Parathyroid adenoma (tissue), 2 donors: ENCODE data around the gene GPRASP3.

Source experiments
- H2AFZ ChIP-seq: fragments of 300-600 bp; sonication (generic); one replicate; pipeline ENCODE4 v1.7.0; 2017; ENCODE audit warnings: antibody characterized with exemption, mild to moderate bottlenecking
- H3K27ac ChIP-seq: fragments of 300-600 bp; sonication (generic); one replicate; pipeline ENCODE4 v1.7.0; 2017
- H3K27me3 ChIP-seq: fragments of 300-600 bp; sonication (generic); one replicate; pipeline ENCODE4 v1.7.0; 2017; ENCODE audit warnings: low read length; ENCODE audit not compliant: control insufficient read depth, insufficient read depth
- H3K36me3 ChIP-seq: fragments of 300-600 bp; sonication (generic); one replicate; pipeline ENCODE4 v1.7.0; 2017; ENCODE audit warnings: low read length; ENCODE audit not compliant: control insufficient read depth, insufficient read depth
- H3K4me1 ChIP-seq: fragments of 300-600 bp; sonication (generic); one replicate; pipeline ENCODE4 v1.7.0; 2017; ENCODE audit warnings: control low read depth
- H3K4me2 ChIP-seq: fragments of 300-600 bp; sonication (generic); one replicate; pipeline ENCODE4 v1.7.0; 2017; ENCODE audit warnings: low read length
- H3K4me3 ChIP-seq: fragments of 300-600 bp; sonication (generic); one replicate; pipeline ENCODE4 v1.7.0; 2017; ENCODE audit warnings: low read depth, low read length
- H3K79me2 ChIP-seq: fragments of 300-600 bp; sonication (generic); one replicate; pipeline ENCODE4 v1.7.0; 2017; ENCODE audit warnings: control low read depth
- H3K9ac ChIP-seq: fragments of 300-600 bp; sonication (generic); one replicate; pipeline ENCODE4 v1.7.0; 2017; ENCODE audit warnings: mild to moderate bottlenecking
- H3K9me3 ChIP-seq: fragments of 300-600 bp; sonication (generic); one replicate; pipeline ENCODE4 v1.7.0; 2017; ENCODE audit warnings: low read length; ENCODE audit not compliant: control insufficient read depth
- TF ChIP-seq, protein P1 (sequence below): fragments of 300-600 bp; sonication (generic); IDR thresholded peaks from one replicate; pipeline ENCODE4 v1.7.0; 2017; ENCODE audit warnings: antibody characterized with exemption, mild to moderate bottlenecking
- donor health status: primary hyperparathyroidism.

The GPRASP3 gene

DNA sequence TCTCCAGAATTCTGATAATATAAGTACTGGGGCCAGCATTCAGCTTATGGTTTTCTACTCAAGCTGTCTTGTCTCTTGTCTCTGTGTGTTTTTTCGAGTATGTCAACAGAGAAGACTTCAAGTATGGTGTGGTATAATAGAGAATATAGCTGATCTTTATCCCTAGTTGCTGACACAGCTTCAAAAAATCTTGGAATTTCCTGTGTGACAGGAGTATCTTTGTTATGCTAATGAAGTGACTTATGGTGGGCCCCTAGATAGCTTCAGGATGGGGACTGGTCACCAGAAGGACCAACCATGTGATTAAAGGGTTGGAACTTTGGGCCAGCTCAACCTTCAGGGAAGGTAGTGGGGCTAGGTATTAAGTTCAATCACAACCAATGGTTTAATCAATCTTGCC, 2.9 kb downstream of the GPRASP3 start:
- TF ChIP-seq, protein P1, sequence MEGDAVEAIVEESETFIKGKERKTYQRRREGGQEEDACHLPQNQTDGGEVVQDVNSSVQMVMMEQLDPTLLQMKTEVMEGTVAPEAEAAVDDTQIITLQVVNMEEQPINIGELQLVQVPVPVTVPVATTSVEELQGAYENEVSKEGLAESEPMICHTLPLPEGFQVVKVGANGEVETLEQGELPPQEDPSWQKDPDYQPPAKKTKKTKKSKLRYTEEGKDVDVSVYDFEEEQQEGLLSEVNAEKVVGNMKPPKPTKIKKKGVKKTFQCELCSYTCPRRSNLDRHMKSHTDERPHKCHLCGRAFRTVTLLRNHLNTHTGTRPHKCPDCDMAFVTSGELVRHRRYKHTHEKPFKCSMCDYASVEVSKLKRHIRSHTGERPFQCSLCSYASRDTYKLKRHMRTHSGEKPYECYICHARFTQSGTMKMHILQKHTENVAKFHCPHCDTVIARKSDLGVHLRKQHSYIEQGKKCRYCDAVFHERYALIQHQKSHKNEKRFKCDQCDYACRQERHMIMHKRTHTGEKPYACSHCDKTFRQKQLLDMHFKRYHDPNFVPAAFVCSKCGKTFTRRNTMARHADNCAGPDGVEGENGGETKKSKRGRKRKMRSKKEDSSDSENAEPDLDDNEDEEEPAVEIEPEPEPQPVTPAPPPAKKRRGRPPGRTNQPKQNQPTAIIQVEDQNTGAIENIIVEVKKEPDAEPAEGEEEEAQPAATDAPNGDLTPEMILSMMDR = no peak
- Histone ChIP-seq H3K4me2 (no peak overlapping the region), H3K27me3 (no peaks in the 10 kb centered on the region), H3K4me3 (no peak overlapping the region), H3K79me2 (no peaks in the 10 kb centered on the region), H3K27ac (no peak overlapping the region), H3K4me1 (no peaks in the 10 kb centered on the region), H3K36me3 (no peaks in the 10 kb centered on the region), H3K9ac (no peak overlapping the region), H2AFZ (no peak overlapping the region), H3K9me3 (no peaks in the 10 kb centered on the region)

DNA sequence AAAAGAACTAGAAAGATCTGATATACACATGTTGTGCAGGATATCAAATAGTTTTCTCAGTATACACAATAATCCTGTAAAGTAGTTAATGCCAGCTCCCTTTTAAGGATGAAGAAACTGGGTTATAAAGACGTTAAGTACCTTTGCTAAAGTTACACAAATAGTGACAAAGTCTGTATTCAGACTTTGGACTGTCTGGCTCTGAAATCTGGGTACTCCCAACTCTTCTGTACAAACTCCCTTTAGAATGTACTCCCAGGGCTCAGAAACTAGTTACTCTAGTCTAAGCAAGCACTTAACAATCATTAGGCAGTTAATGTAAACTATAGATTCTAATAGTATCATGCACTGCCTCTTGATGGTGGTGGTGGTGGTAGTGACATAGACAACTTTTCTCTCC, 7.2 kb downstream of the GPRASP3 start:
- H3K9ac ChIP-seq = no peak overlapping the region
- H3K27me3 ChIP-seq = no peaks in the 10 kb centered on the region
- H3K27ac ChIP-seq = no peak overlapping the region
- no peaks in the 10 kb centered on the region for H3K79me2 ChIP-seq
- no peaks in the 10 kb centered on the region for H3K9me3 ChIP-seq
- H2AFZ ChIP-seq = no peak overlapping the region
- H3K36me3 ChIP-seq = no peaks in the 10 kb centered on the region
- no peak overlapping the region for H3K4me2 ChIP-seq
- H3K4me3 ChIP-seq = no peak overlapping the region
- no peaks in the 10 kb centered on the region for H3K4me1 ChIP-seq
- TF ChIP-seq, protein P1 = no peak

DNA sequence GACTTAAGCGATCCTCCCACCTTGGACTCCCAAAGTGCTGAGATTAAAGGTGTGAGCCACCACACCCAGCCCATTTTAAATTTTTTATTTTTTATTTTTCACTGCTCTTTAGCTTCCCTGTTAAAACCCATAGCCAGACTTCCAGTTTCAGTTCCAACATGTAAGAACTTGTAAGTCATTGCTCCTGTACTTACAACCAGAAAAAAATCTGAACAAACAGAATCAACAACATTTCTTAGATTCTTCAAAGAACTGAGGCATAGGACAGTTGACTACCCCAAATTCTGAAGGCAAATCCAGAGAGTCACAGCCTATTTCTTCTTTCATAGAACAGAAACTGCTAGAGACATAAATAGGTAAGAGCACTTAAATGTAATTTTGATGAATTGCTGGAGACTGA, 8.1 kb downstream of the GPRASP3 start:
- H3K79me2 ChIP-seq = no peaks in the 10 kb centered on the region
- no peak overlapping the region for H2AFZ ChIP-seq
- no peak overlapping the region for H3K27ac ChIP-seq
- no peak overlapping the region for H3K4me2 ChIP-seq
- TF ChIP-seq, protein P1 = no peak
- H3K9me3 ChIP-seq = no peaks in the 10 kb centered on the region
- H3K4me1 ChIP-seq = no peaks in the 10 kb centered on the region
- H3K9ac ChIP-seq = no peak overlapping the region
- H3K4me3 ChIP-seq = no peak overlapping the region
- H3K27me3 ChIP-seq = no peaks in the 10 kb centered on the region
- no peaks in the 10 kb centered on the region for H3K36me3 ChIP-seq

DNA sequence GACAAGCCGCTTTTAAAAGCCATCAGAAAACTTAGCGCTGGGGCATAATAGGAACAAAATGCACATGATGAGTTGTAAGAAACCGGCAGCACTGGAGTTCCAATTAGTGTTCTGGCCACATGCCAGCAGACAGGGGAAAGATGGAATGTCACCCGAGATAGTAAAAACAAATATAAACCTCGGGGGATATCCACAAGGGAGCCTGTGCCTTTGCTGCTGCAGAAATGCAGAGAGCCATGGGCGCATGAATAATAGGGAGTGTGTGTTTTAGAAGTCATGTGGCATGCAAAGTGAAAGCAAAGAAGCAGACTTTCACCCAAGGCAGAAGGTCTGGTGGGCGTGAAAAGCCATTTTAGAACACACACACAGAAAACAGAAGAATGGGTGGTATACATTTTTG, 19.1 kb downstream of the GPRASP3 start:
- no peaks in the 10 kb centered on the region for H3K27me3 ChIP-seq
- TF ChIP-seq, protein P1 = no peak
- no peak overlapping the region for H3K4me3 ChIP-seq
- H2AFZ ChIP-seq = no peak overlapping the region
- no peaks in the 10 kb centered on the region for H3K9me3 ChIP-seq
- no peaks in the 10 kb centered on the region for H3K36me3 ChIP-seq
- no peak overlapping the region for H3K9ac ChIP-seq
- no peaks in the 10 kb centered on the region for H3K4me1 ChIP-seq
- H3K4me2 ChIP-seq = no peak overlapping the region
- no peaks in the 10 kb centered on the region for H3K79me2 ChIP-seq
- H3K27ac ChIP-seq = no peak overlapping the region

DNA sequence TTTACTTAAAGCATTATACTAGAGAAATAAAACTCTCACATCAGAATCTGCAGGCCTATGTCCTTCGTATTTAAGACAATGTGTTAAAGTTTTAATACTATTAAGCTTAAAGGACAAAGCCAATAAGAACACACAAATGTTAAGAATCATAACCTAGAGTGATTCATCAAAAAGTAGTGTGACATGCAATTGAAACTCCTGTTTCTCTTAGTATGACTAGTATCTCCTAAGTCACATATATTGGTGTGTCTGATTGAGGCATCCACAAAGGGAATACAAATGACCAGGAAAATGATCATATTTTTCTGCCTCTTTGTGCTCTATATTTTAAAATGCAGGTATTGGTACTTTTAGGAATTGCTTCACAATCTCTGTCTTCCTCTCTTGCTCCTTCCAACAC, 23.8 kb downstream of the GPRASP3 start:
- Histone ChIP-seq H3K9me3 (no peaks in the 10 kb centered on the region), H3K4me2 (no peak overlapping the region)
- TF ChIP-seq, protein P1 = no peak

More for the DNA sequence above, 23.8 kb downstream of the GPRASP3 start:
- Histone ChIP-seq H3K36me3 (no peaks in the 10 kb centered on the region), H3K79me2 (no peaks in the 10 kb centered on the region), H3K27me3 (no peaks in the 10 kb centered on the region), H2AFZ (no peak overlapping the region), H3K9ac (no peak overlapping the region), H3K4me1 (no peaks in the 10 kb centered on the region), H3K4me3 (no peak overlapping the region), H3K27ac (no peak overlapping the region)
